Vagina (tissue), 2 donors: Measurements from ENCODE around the gene RIPPLY3.

ENCODE experiments used
- POLR2AphosphoS5 ChIP-seq, 2 donors: sonication (generic); formaldehyde crosslinking; IDR thresholded peaks; one replicate each; pipeline ENCODE4 v1.9.0; 2017; ENCODE audit warnings: antibody characterized with exemption in 2 of 2, mild to moderate bottlenecking in 2 of 2, low read depth in 1 of 2; ENCODE audit not compliant: insufficient read depth in 1 of 2
- TF ChIP-seq, protein P1 (sequence below), 3 experiments: fragments of 450-650 bp in 2 of 3; fragments of 200-600 bp in 1 of 3; sonication (generic) in 1 of 3; IDR thresholded peaks; one replicate each; pipeline ENCODE4 v1.5.1; 2017 to 2019; ENCODE audit warnings: antibody characterized with exemption in 3 of 3, mild to moderate bottlenecking in 2 of 3, moderate library complexity in 2 of 3

GRCh38 chr21:36988536-36988935 is 18.0 kb upstream of the RIPPLY3 start:
- TF ChIP-seq POLR2AphosphoS5 (IDR thresholded peaks at IDR 0.05; ENCODE audit: insufficient read depth in 1 of 2, low read depth in 1 of 2) = no peak
- TF ChIP-seq, protein P1, sequence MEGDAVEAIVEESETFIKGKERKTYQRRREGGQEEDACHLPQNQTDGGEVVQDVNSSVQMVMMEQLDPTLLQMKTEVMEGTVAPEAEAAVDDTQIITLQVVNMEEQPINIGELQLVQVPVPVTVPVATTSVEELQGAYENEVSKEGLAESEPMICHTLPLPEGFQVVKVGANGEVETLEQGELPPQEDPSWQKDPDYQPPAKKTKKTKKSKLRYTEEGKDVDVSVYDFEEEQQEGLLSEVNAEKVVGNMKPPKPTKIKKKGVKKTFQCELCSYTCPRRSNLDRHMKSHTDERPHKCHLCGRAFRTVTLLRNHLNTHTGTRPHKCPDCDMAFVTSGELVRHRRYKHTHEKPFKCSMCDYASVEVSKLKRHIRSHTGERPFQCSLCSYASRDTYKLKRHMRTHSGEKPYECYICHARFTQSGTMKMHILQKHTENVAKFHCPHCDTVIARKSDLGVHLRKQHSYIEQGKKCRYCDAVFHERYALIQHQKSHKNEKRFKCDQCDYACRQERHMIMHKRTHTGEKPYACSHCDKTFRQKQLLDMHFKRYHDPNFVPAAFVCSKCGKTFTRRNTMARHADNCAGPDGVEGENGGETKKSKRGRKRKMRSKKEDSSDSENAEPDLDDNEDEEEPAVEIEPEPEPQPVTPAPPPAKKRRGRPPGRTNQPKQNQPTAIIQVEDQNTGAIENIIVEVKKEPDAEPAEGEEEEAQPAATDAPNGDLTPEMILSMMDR (IDR thresholded peaks at IDR 0.05) = no peak
